KOPT-K1 (cell line): ENCODE data around the gene GIPC3.
A peak's percentile ranks its signal among the peaks of the same experiment; 100 is the strongest.
"Not testable (repeated sequence)": the region's sequence is repeated elsewhere in the genome, so short reads cannot be mapped to it uniquely, and the experiment has no call there.

Source experiments
- H3K27ac ChIP-seq: fragments of 200-600 bp; sonication (generic); 2 replicates; pipeline ENCODE4 v1.5.1; 2016; ENCODE audit warnings: antibody characterized with exemption, mild to moderate bottlenecking, low read depth, low read length; ENCODE audit not compliant: poor library complexity, severe bottlenecking
- H3K36me3 ChIP-seq: fragments of 200-600 bp; sonication (generic); 2 replicates; pipeline ENCODE4 v1.5.1; 2017; ENCODE audit warnings: antibody characterized with exemption, mild to moderate bottlenecking, low read length, moderate library complexity; ENCODE audit not compliant: insufficient read depth
- H3K9me3 ChIP-seq: fragments of 200-600 bp; sonication (generic); 2 replicates; pipeline ENCODE4 v1.5.1; 2017; ENCODE audit warnings: antibody characterized with exemption, low read length, mild to moderate bottlenecking; ENCODE audit not compliant: insufficient read depth, poor library complexity, severe bottlenecking

GIPC3 gene

GRCh38 chr19:3563709-3564524 lies 21.4 kb upstream of the GIPC3 start:
- Histone ChIP-seq H3K36me3 (no peaks in the 10 kb centered on the region), H3K27ac (no peak overlapping the region), H3K9me3 (no peaks in the 10 kb centered on the region)

DNA sequence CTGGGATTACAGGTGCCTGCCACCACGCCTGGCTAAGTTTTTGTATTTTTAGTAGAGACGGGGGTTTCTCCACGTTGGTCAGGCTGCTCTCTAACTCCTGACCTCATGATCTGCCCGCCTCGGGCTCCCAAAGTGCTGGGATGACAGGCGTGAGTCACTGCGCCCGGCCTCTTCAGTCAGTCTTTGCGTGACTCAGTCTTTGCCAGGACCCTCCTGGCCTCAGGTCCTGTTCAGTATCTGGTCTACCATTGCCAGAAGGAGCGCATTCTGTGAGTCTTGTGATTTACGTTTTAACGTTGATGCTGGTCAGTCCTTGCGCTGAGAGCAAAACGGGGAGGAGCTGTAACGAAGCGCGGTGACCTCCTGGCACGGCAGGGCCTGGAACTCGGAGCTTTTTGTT lies 20.1 kb upstream of the GIPC3 start:
- Histone ChIP-seq H3K9me3 (no peaks in the 10 kb centered on the region), H3K27ac (no peak overlapping the region)

DNA sequence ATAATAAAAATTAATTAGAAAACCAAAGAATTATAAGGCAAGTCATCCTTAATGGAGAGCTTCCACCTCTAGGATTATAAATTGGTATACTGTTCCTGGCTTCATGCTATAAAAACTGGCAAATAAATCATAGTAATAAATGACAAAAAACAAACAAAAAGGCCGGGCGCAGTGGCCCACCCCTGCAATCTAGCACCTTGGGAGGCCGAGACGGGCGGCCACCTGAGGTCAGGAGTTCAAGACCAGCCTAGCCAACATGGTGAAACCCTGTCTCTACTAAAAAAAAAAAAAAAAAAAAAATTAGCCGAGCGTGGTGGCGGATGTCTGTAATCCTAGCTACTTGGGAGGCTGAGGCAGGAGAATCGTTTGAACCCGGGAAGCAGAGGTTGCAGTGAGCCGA lies 15.2 kb upstream of the GIPC3 start:
- not testable (repeated sequence) for H3K27ac ChIP-seq, H3K9me3 ChIP-seq, H3K36me3 ChIP-seq

More for the DNA sequence above, 20.1 kb upstream of the GIPC3 start:
- no peaks in the 10 kb centered on the region for H3K36me3 ChIP-seq

- no peaks in the 10 kb centered on the region for H3K9me3 ChIP-seq
- peaks cover 9% of the 10 kb centered on the region for H3K36me3 ChIP-seq
- H3K27ac ChIP-seq = no peak overlapping the region
Observed at GRCh38 chr19:3570606-3571011, 14.7 kb upstream of the GIPC3 start.

DNA sequence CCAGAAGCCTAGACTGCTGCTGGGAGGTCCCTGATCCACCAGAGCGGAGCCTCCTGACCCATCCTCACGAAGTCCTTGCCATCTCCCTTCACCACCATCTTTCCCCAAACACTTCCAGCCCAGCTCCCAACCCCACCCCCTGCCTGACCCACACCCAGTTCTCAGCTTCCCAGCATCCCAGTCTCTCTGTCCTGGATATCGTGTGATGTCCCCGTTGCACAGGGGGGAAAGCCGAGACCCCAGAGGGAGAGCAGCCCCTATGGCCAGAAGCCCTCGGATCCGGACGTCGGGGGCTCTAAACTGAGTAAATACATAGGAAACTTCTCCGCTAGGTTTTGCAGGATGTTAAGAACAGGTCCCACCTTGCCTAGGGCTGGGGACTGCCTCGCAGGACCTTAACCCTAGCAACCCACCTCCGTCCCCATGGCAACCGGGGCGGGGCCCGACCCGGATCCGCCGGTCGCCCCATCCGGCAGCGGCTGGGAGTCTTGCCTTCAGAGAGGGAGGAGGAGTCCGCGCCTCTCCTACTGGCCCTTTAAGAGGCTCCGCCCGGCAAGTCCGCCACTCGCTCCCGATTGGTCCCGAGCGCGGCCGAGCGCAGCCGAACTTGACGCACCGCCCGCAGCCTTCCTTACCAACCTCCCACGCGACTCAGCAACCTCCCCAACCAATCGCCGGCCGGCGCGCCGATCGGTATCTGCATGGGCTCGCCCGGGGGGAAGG lies 13.0 kb upstream of the GIPC3 start:
- peak overlapping the region; percentile 38 for H3K27ac ChIP-seq
- H3K36me3 ChIP-seq = peaks cover 9% of the 10 kb centered on the region
- no peaks in the 10 kb centered on the region for H3K9me3 ChIP-seq

- Histone ChIP-seq H3K36me3 (peaks cover 9% of the 10 kb centered on the region), H3K9me3 (no peaks in the 10 kb centered on the region), H3K27ac (peak within 1 kb of the TSS; percentile 65)
Observed at GRCh38 chr19:3572855-3573161, 12.5 kb upstream of the GIPC3 start, which contains the start of gene HMG20B. TSS of gene HMG20B (plus strand) at chr19:3572944. CDS start at chr19:3573310, 366 bp downstream.

GRCh38 chr19:3573162-3573857 lies 12.0 kb upstream of the GIPC3 start:
- Histone ChIP-seq H3K36me3 (peaks cover 9% of the 10 kb centered on the region), H3K9me3 (no peaks in the 10 kb centered on the region), H3K27ac (peak overlapping the region; percentile 65)

- Histone ChIP-seq H3K36me3 (peaks cover 9% of the 10 kb centered on the region), H3K9me3 (no peaks in the 10 kb centered on the region), H3K27ac (peak overlapping the region; percentile 65)
Observed at GRCh38 chr19:3573858-3574637, 11.2 kb upstream of the GIPC3 start.

- Histone ChIP-seq H3K27ac (no peak overlapping the region), H3K9me3 (no peaks in the 10 kb centered on the region), H3K36me3 (peaks cover 9% of the 10 kb centered on the region)
Observed at GRCh38 chr19:3575260-3575741, 10.0 kb upstream of the GIPC3 start.

DNA sequence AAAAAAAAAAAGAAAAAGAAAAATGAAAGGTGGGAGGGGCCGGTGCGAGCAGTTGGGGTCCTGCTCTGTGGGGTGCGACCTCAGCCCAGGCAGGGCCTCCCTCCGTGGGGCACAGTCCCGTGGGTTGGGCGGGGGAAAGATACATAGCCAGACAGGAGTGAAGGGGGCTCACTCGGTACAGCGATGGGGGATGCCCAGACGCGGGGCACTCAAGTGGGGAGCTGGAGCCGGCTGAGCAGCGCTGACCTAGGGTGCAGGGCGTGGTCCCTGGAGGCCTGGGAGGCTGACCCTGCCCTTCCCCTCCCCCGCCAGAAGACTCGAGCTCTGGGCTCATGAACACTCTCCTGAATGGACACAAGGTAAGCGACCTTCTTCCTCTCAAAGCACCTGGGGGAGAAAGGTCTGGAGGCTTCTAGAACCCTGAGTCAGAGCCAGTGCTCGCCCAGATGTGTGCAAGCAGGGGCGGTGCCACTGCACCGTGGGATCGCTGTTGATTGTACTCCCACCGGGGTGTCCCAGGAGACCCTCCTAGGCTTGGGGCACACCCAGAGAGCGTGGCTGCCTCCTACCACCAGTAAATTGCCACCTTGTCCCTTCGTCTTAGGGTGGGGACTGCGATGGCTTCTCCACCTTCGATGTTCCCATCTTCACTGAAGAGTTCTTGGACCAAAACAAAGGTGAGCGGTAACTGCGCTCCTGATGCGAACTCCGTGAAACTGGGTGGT lies 9.2 kb upstream of the GIPC3 start:
- Histone ChIP-seq H3K36me3 (peaks cover 9% of the 10 kb centered on the region), H3K9me3 (no peaks in the 10 kb centered on the region), H3K27ac (no peak overlapping the region)

- H3K9me3 ChIP-seq = no peaks in the 10 kb centered on the region
- peaks cover 9% of the 10 kb centered on the region for H3K36me3 ChIP-seq
- no peak overlapping the region for H3K27ac ChIP-seq
Observed at GRCh38 chr19:3576696-3577443, 8.4 kb upstream of the GIPC3 start.

- Histone ChIP-seq H3K36me3 (peaks cover 9% of the 10 kb centered on the region), H3K27ac (no peak overlapping the region), H3K9me3 (no peaks in the 10 kb centered on the region)
Observed at GRCh38 chr19:3577723-3578344, 7.4 kb upstream of the GIPC3 start.

GRCh38 chr19:3578390-3578789 lies 6.9 kb upstream of the GIPC3 start:
- Histone ChIP-seq H3K36me3 (peaks cover 9% of the 10 kb centered on the region), H3K27ac (no peak overlapping the region), H3K9me3 (no peaks in the 10 kb centered on the region)
